GM18520 (cell line): ENCODE data around the gene NEDD4L.
"Not testable (repeated sequence)": the region's sequence is repeated elsewhere in the genome, so short reads cannot be mapped to it uniquely, and the experiment has no call there.

Source experiments
- ATAC-seq: cut with Tn5 transposase; IDR thresholded peaks from one replicate; pipeline ENCODE4 v1.9.1; 2021; ENCODE audit not compliant: unreplicated experiment

NEDD4L gene

DNA sequence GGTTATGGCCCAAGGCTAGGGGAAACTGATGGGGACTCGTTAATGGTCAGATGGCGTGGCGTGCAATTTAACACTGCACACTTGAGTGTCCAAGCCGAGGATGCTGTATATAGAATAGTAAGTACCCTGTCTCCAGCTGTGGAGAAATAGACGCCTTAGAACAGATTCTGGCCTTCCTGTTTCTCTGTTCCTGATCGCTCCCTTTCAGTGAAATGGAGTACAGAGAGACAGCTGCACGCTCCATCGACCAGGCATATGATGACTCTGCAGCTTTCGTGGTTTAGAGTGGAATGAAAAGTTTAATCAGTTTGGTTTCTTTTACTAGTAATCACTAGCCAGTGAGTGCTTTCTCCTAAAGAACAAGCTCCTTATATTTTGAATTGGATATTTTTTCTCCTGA lies 213.4 kb downstream of the NEDD4L start:
- ATAC-seq: no peak

DNA sequence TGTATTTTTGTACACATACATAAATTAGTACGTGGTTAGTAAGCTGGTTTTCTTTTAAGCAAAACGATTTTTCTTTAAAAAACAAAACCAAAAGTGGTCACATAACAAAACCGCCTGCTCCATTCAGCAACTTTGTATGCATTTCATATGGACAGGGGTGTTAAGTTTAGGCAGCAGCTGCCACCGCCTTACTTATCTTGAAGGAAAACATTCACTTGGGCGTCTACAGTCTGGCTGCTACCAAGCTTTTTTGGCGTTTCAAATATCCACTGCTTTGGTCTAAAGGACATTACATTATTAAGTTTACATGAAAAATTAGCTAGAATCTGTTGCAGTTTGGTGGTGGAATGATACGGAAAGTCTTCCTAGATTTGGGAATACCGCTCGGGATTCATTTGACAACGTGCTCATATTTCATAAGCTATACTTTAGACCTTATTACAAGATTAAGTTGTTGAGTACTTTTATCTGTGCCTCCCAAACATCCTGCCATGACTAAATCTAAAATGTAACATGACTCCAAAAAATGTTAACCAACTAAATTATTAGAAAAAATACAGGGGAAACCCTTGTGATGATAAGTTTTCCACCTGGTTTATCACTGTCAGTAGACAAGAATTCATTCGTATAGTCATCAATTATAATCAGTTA lies 214.8 kb downstream of the NEDD4L start:
- ATAC-seq: no peak

DNA sequence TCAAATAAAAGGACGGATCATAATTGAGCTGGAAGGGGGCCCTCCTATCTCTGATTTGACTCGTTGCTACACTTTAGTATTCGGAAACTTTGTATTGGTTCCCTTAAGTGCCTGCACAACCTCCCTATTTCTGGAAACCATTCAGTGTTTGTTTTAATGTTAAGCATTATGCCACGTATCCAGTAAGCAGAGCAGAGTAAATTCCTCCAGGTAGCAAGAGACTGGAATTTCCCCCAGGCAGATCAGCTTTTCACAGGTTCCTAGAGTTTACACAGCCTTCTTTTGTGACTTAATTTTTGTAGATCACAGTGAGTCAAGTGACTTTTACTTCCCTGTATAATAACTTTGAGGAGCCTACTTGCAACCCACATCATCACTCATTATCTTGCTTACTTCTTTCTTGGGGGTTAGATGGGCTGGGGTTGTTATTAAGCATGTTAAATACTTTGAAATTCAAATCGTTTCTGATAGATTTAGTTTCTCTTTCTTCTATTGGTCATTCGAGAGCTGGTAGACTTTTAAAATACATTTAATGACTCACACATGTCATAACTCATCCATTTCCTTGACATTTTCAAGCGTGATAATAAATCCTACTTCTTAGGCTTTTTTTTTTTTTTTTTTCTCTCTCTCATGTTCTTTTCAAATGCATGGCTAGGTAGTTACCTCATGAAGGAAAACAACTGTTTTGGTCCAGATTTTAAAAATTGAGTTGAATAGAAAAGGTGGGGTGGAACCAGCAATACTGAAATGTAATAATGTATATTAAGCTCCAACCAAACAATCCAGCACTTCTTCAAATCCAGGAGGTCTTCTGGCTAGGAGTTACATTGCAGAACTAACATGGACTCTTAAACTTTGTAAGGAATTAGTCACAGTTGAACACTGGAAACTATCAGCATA lies 219.3 kb downstream of the NEDD4L start:
- ATAC-seq: no peak

- no peak for ATAC-seq
Observed at GRCh38 chr18:58264075-58264474, 220.0 kb downstream of the NEDD4L start.

GRCh38 chr18:58264840-58265239 lies 220.8 kb downstream of the NEDD4L start:
- ATAC-seq: no peak

GRCh38 chr18:58265489-58265888 lies 221.5 kb downstream of the NEDD4L start:
- ATAC-seq: not testable (repeated sequence)

- ATAC-seq: no peak
Observed at GRCh38 chr18:58266291-58266690, 222.3 kb downstream of the NEDD4L start.

DNA sequence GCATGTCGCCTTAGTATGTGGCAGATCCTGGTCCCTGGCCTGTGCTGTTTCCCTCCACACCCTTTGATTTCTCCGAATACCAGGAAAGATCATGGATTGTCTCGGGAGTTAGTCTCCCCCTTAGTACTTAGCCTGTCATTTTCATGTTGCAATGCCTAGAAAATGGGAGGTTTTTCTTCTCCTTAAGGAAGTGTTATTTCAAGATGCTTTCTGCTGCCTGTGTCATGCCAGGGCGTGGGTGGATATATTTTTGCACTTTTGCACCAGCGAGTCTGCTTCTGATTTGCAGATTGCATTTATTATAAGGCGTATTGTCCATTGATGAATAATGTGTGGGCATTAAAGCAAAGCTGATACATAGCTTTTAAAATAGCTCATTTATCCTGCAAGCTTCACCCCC lies 223.5 kb downstream of the NEDD4L start:
- ATAC-seq: no peak

- ATAC-seq: no peak
Observed at GRCh38 chr18:58268849-58269248, 224.8 kb downstream of the NEDD4L start.

DNA sequence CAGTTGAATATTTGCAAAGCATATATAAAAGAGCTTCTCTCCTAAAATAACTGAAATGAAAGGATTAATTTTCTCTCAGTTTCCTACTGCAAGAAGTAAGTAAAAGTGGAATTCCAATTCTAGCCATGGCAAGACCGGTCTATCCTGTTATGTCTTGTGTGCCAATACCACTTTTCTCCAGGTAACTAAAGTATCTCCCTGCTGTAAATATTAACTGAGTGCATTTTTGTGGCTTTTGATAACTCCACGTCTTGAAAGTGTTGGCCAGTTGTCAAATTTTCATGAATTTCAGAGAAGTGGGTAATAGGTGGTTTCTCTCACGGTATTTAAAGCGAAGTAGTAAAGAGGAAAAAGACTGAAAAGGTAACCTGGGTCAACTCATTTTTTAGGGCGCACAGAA lies 225.9 kb downstream of the NEDD4L start:
- ATAC-seq: no peak

DNA sequence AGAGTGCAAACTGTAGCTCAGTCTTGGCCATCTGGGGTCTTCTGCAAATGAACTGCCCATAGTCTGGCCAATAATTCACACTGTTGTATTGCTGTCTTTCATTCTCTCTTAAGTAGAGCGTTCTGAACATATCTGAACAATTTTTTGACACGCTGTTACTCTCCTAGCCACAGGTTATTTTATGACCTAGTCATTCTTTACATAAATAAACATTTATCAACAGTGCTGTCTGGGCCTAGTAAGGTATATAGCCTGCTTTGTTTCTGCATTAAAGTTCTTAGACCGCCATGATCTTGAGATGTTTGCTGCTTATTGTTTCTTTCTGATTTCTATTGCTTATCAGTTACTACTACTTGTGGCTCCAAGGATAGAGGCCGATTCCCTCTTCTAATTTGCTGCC lies 226.4 kb downstream of the NEDD4L start:
- ATAC-seq: no peak

DNA sequence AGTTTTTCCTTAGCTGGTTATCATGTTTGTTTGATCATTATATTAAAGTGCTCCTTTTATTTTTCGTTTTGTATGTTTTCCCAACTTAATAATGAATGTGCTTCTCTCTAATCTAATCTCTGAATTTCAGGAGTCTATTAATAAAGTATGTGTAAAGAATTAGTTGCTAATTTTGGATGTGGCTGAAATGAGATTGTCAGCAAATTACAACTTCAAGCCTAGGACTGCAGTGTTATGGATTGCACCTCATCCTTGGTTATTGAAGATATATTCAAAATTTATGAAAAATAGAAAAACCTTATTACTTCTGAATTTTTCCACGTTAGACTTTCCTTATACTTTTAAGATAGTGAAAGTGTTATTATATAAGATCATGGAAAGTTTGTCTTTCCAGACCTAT lies 227.7 kb downstream of the NEDD4L start:
- ATAC-seq: no peak

- no peak for ATAC-seq
Observed at GRCh38 chr18:58272209-58272608, 228.2 kb downstream of the NEDD4L start.

- ATAC-seq: no peak
Observed at GRCh38 chr18:58272779-58273435, 228.9 kb downstream of the NEDD4L start.

DNA sequence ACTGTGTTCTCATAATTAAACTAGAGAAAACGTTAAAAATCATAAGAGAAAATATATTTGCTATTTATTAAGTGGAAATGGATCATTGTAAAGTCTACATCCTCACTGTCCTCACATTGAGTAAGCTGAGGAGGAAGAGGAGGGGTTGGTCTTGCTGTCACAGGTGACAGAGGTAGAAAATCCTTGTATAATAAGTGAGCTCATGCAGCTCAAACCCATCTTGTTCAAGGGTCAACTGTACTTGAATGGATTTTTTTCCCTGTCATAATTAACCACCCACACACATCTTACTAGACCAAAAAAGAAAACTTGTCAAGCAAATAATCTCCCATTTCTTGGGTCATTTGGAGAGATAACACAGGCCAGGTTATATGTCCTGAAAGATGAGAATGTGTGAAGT lies 231.2 kb downstream of the NEDD4L start:
- ATAC-seq: no peak

DNA sequence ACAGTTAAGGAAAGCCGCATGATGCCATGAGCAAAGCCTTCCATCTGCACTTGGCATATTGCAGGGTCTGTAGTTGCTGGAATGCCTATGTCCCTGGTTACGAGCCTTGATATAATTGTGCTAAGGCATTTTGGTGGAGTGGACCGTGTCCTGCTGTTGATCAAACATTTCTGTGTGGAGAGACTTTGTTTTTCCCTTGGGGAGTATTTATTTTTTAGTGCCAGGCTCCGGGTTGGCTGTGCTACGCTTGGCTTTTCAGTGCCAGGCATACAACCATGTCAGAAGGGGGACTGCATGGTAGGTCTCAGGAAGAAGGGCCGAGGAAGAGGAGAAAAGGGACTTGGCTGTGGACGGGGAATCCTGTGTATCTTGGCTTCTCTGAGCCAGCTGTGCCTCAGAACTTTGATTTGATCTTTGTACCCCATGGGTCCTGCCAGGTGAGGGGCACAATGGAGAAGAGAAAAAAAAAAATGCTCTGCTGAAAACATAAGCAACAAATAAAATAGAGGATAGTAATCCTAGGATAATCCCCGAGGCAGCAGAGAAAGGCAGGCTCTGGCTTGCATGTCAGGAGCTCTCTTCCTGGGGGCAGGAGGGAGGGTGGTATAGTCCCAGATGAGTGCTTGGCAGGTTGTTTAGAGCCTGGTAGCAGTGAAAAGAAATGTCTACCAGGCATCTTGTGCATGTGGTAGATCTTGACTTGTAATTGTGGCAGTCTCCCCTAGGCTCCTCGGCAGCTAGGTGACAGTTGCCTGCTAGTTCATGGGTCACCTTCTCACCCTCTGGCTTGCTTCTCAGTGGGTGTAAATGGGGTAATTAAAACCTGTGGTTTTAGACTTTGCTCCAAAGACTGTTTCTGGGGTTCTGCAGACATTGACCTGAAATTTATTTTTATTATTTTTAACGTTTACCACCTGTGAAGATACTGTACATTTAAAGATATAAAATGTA lies 233.0 kb downstream of the NEDD4L start:
- no peak for ATAC-seq

DNA sequence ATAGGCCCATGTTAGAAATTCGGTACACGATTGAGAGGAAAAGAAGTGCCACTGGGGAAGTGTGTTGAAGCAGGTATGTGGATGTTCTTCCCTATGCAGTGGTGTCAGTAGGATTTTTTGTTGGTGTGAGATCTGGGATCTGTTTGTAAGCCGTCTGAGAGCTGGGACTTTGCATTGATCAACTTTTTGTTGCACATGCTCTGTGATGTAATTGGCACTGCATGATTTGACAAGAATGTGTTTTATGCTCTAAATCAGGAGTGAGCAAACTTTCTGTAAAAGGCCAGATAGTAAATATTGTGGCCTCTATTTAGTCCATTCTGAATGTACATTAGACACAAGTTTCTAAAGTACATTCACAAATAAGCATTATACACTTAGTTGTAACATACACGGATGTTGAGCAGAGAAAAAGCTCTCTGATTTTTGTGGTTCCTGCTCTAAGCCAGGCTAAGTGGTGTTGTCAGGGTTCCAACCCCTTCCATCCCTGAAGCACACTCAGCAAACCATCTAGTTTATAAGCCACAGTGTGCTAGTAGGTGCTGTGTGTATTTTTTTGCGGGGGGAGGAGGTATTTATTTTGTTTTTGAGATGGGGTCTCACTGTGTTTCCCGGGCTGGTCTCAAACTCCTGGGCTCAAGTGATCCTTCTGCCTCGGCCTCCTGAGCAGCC lies 235.6 kb downstream of the NEDD4L start:
- no peak for ATAC-seq

- ATAC-seq: no peak
Observed at GRCh38 chr18:58280191-58280590, 236.2 kb downstream of the NEDD4L start.

DNA sequence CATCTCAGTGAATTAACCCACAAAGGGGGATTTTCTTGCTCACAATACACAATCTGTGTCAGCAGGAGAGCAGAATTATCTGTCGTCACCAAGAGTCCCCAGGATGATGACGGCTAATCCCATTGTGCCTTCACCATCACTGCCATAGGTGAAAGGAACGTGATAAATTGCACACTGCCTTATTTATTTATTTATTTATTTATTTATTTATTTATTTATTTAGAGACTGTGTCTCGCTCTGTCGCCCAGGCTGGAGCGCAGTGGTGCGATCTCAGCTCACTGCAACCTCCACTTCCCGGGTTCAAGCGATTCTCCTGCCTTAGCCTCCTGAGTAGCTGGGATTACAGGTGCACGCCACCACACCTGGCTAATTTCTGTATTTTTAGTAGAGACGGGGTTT lies 238.8 kb downstream of the NEDD4L start:
- ATAC-seq: not testable (repeated sequence)
